H9 (cell line): Measurements from ENCODE around the gene HFE. TPM values are rescaled to one million over a fixed set of nuclear protein-coding genes. Genes with fewer than 3 reads are reported as not detected.

Source experiments
- DNase-seq: peaks from one replicate; pipeline ENCODE4 v3.0.0-alpha.2; 2017
- H2AFZ ChIP-seq: one replicate; pipeline ENCODE4 v1.6.1; 2013; ENCODE audit warnings: mild to moderate bottlenecking, low read length, control low read depth, moderate library complexity
- H2AK5ac ChIP-seq: 2 replicates; pipeline ENCODE4 v1.6.1; 2013; ENCODE audit warnings: low read length, control low read depth, mixed read lengths; ENCODE audit not compliant: insufficient read length
- H2BK120ac ChIP-seq: one replicate; pipeline ENCODE4 v1.6.1; 2013; ENCODE audit warnings: low read depth, mild to moderate bottlenecking, low read length, control low read depth, inconsistent platforms; ENCODE audit not compliant: poor library complexity, severe bottlenecking
- H2BK12ac ChIP-seq: 2 replicates; pipeline ENCODE4 v1.6.1; 2013; ENCODE audit warnings: low read length, control low read depth, mixed read lengths, low read depth; ENCODE audit not compliant: insufficient read length
- H2BK15ac ChIP-seq: 2 replicates; pipeline ENCODE4 v1.6.1; 2013; ENCODE audit warnings: low read depth, low read length, control low read depth
- H2BK20ac ChIP-seq: one replicate; pipeline ENCODE4 v1.6.1; 2013; ENCODE audit warnings: low read depth, mild to moderate bottlenecking, low read length, control low read depth, inconsistent platforms; ENCODE audit not compliant: poor library complexity, severe bottlenecking
- H2BK5ac ChIP-seq: 2 replicates; pipeline ENCODE4 v1.6.1; 2013; ENCODE audit warnings: low read length, control low read depth, mixed read lengths; ENCODE audit not compliant: insufficient read length
- H3K14ac ChIP-seq: 2 replicates; pipeline ENCODE4 v1.6.1; 2013; ENCODE audit warnings: low read length, control low read depth; ENCODE audit not compliant: insufficient read depth
- H3K18ac ChIP-seq: 2 replicates; pipeline ENCODE4 v1.6.1; 2013; ENCODE audit warnings: low read depth, mild to moderate bottlenecking, mixed read lengths, low read length, control low read depth; ENCODE audit not compliant: insufficient read length
- H3K23ac ChIP-seq: 2 replicates; pipeline ENCODE4 v1.6.1; 2013; ENCODE audit warnings: low read length, control low read depth, mixed read lengths, low read depth; ENCODE audit not compliant: insufficient read length
- H3K23me2 ChIP-seq: 2 replicates; pipeline ENCODE4 v1.6.1; 2013; ENCODE audit warnings: low read depth, mild to moderate bottlenecking, mixed read lengths, low read length, control low read depth; ENCODE audit not compliant: insufficient read length, poor library complexity, severe bottlenecking
- H3K27ac ChIP-seq: 2 replicates; pipeline ENCODE4 v1.5.1; 2013; ENCODE audit warnings: low read length, control low read depth, mixed read lengths, low read depth; ENCODE audit not compliant: insufficient read length
- H3K27me3 ChIP-seq: 2 replicates; pipeline ENCODE4 v1.6.1; 2013; ENCODE audit warnings: low read length, control low read depth, inconsistent platforms; ENCODE audit not compliant: insufficient read depth
- H3K4ac ChIP-seq: 2 replicates; pipeline ENCODE4 v1.6.1; 2013; ENCODE audit warnings: low read depth, mild to moderate bottlenecking, control low read depth, inconsistent platforms, low read length, moderate library complexity
- H3K4me1 ChIP-seq: 2 replicates; pipeline ENCODE4 v1.6.1; 2013; ENCODE audit warnings: low read length, control low read depth, inconsistent platforms; ENCODE audit not compliant: insufficient read depth
- H3K4me2 ChIP-seq: 2 replicates; pipeline ENCODE4 v1.6.1; 2013; ENCODE audit warnings: low read length, control low read depth, mixed read lengths; ENCODE audit not compliant: insufficient read length, insufficient read depth
- H3K56ac ChIP-seq: 2 replicates; pipeline ENCODE4 v1.6.1; 2013; ENCODE audit warnings: low read depth, mild to moderate bottlenecking, mixed read lengths, low read length, control low read depth; ENCODE audit not compliant: insufficient read length
- H3K79me1 ChIP-seq: 2 replicates; pipeline ENCODE4 v1.6.1; 2013; ENCODE audit warnings: low read depth, mild to moderate bottlenecking, moderate library complexity, low read length, control low read depth, inconsistent platforms; ENCODE audit not compliant: insufficient read depth, poor library complexity, severe bottlenecking
- H3K79me2 ChIP-seq: 2 replicates; pipeline ENCODE4 v1.6.1; 2013; ENCODE audit warnings: low read length, control low read depth, inconsistent platforms; ENCODE audit not compliant: insufficient read depth
- H3K9ac ChIP-seq: 2 replicates; pipeline ENCODE4 v1.6.1; 2013; ENCODE audit warnings: low read length, control low read depth, mixed read lengths; ENCODE audit not compliant: insufficient read length; ENCODE audit errors: extremely low read depth
- H3K9me3 ChIP-seq: one replicate; pipeline ENCODE4 v1.6.1; 2013; ENCODE audit warnings: low read depth, low read length, inconsistent platforms; ENCODE audit not compliant: control insufficient read depth
- H3T11ph ChIP-seq: one replicate; pipeline ENCODE4 v1.6.1; 2013; ENCODE audit warnings: mild to moderate bottlenecking, low read length, control low read depth, inconsistent platforms
- H4K20me1 ChIP-seq: one replicate; pipeline ENCODE4 v1.6.1; 2013; ENCODE audit not compliant: control insufficient read depth, insufficient read length, insufficient read depth
- H4K5ac ChIP-seq: 2 replicates; pipeline ENCODE4 v1.6.1; 2013; ENCODE audit warnings: low read depth, mild to moderate bottlenecking, mixed read lengths, low read length, control low read depth; ENCODE audit not compliant: insufficient read length
- H4K8ac ChIP-seq: replicated peaks from 2 replicates; pipeline ENCODE4 v1.6.1; 2013; ENCODE audit warnings: low read length, control low read depth, mixed read lengths, low read depth; ENCODE audit not compliant: insufficient read length
- H4K91ac ChIP-seq: 2 replicates; pipeline ENCODE4 v1.6.1; 2013; ENCODE audit warnings: low read depth, mild to moderate bottlenecking, moderate library complexity, mixed read lengths, low read length, control low read depth; ENCODE audit not compliant: insufficient read length
- H3K27ac Mint-ChIP-seq, 3 experiments: 2 replicates in 2 of 3; 3 replicates in 1 of 3; pipeline ENCODE4 v1.8.0; 2020 to 2021; ENCODE audit warnings: mixed read lengths in 3 of 3, mild to moderate bottlenecking in 1 of 3, moderate library complexity in 1 of 3
- H3K27me3 Mint-ChIP-seq: 2 replicates; pipeline ENCODE4 v1.8.0; 2021; ENCODE audit warnings: low read depth, mild to moderate bottlenecking, moderate library complexity, mixed read lengths
- H3K36me3 Mint-ChIP-seq, 3 experiments: 2 replicates in 2 of 3; 3 replicates in 1 of 3; pipeline ENCODE4 v1.8.0; 2020 to 2021; ENCODE audit warnings: low read depth in 3 of 3, mixed read lengths in 3 of 3; ENCODE audit not compliant: insufficient read depth in 1 of 3
- H3K4me1 Mint-ChIP-seq, 2 experiments: 2 replicates each; pipeline ENCODE4 v1.8.0; 2020; ENCODE audit warnings: mixed read lengths in 2 of 2
- H3K4me3 Mint-ChIP-seq, 2 experiments: 2 replicates in 1 of 2; 3 replicates in 1 of 2; pipeline ENCODE4 v1.8.0; 2020 to 2021; ENCODE audit warnings: mild to moderate bottlenecking in 2 of 2, mixed read lengths in 2 of 2, moderate library complexity in 1 of 2
- H3K9me3 Mint-ChIP-seq, 2 experiments: 2 replicates in 1 of 2; 3 replicates in 1 of 2; pipeline ENCODE4 v1.8.0; 2020; ENCODE audit warnings: mild to moderate bottlenecking in 2 of 2, mixed read lengths in 2 of 2, moderate library complexity in 1 of 2
- CTCF ChIP-seq: fragments of 200-600 bp; sonication (generic); conservative IDR thresholded peaks from 3 replicates; pipeline ENCODE4 v1.8.0; 2021; ENCODE audit warnings: antibody characterized with exemption, mild to moderate bottlenecking
- WGBS: extraction: QIAGEN DNeasy Blood & Tissue Kit; methylation state at CpG from one replicate; pipeline ENCODE4 v1.1.7; 2013; ENCODE audit warnings: missing lambda C conversion rate, low lambda C conversion rate, mixed read lengths; ENCODE audit not compliant: insufficient read length; ENCODE audit errors: extremely low coverage; 5-methylcytosine and 5-hydroxymethylcytosine counted together
- total RNA-seq: library from RNA; stranded (reverse); gene quantifications from 2 replicates; pipeline ENCODE4 v1.2.1, GENCODE V29; 2021

Gene HFE
- total RNA-seq, 1 experiment from 2014 or later = 0.98 TPM

- H3K4me2 ChIP-seq = no peak overlapping the region
- H3K14ac ChIP-seq = no peak overlapping the region
- no peaks in the 10 kb centered on the region for H3K79me1 ChIP-seq
- peaks cover 3 to 4% of the 10 kb centered on the region in 2 experiments; a peak in 3 of 4 replicates for H3K4me1 Mint-ChIP-seq
- H2BK12ac ChIP-seq = no peak overlapping the region
- no peaks in the 10 kb centered on the region for H4K20me1 ChIP-seq
- DNase-seq = no peak
- no CpG with 5 or more reads among the region's 5 CpGs for WGBS
- H3K27me3 ChIP-seq = no peaks in the 10 kb centered on the region
- no peak overlapping the region for H2BK5ac ChIP-seq
- no peak overlapping the region for H2BK15ac ChIP-seq
- H3K27ac Mint-ChIP-seq = peak overlapping the region in 1 of 3 experiments; percentile 87; a peak in 1 of 7 replicates
- H3K79me2 ChIP-seq = no peaks in the 10 kb centered on the region
- H4K5ac ChIP-seq = no peak overlapping the region
- no peak overlapping the region for H3K9ac ChIP-seq
- no peak overlapping the region for H3K18ac ChIP-seq
- H3K4me1 ChIP-seq = no peaks in the 10 kb centered on the region
- H3K9me3 Mint-ChIP-seq = no peaks in the 10 kb centered on the region
- no peak overlapping the region for H3T11ph ChIP-seq
- no peak overlapping the region for H4K91ac ChIP-seq
- no peak overlapping the region for H3K4me3 Mint-ChIP-seq
- no peak overlapping the region for H3K4ac ChIP-seq
- no peak overlapping the region for H3K56ac ChIP-seq
- H3K9me3 ChIP-seq = no peaks in the 10 kb centered on the region
- H3K36me3 Mint-ChIP-seq = no peaks in the 10 kb centered on the region
- H2BK20ac ChIP-seq = peak overlapping the region; percentile 94
- peak overlapping the region; percentile 23 for H2BK120ac ChIP-seq
- H3K23ac ChIP-seq = no peak overlapping the region
- no peak overlapping the region for H4K8ac ChIP-seq
- H2AK5ac ChIP-seq = no peak overlapping the region
- H3K27ac ChIP-seq = no peak overlapping the region
- H3K27me3 Mint-ChIP-seq = no peaks in the 10 kb centered on the region
- TF ChIP-seq CTCF = no peak
- no peak overlapping the region for H2AFZ ChIP-seq
- H3K23me2 ChIP-seq = no peaks in the 10 kb centered on the region
Measured at GRCh38 chr6:26115226-26115625, 28.0 kb downstream of the HFE start.
